ENCODE measurements around the gene KLF13.

DNA sequence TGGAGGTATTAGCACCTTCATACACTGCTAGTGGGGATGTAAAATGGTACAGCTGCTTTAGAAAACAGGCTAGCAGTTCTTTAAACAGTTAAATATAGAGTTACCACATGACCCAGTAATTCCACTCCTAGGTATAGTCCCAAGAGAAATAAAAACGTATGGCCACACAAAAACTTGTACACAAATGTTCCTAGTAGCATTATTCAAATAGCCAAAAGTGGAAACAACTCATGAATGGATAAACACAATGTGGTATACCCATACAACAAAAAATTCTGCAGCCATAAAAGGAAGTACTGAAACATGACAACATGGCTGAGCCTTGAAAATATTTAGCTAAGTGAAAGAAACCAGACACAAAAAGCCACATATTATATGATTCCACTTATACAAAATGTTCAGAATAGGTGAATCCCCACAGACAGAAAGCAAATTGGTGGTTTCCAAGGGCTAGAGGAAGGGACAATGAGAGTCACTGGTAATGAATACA lies 40.8 kb upstream of the KLF13 start:
- no peak for TF ChIP-seq POLR2A (IDR thresholded peaks at IDR 0.05)
- TF ChIP-seq, protein P1, sequence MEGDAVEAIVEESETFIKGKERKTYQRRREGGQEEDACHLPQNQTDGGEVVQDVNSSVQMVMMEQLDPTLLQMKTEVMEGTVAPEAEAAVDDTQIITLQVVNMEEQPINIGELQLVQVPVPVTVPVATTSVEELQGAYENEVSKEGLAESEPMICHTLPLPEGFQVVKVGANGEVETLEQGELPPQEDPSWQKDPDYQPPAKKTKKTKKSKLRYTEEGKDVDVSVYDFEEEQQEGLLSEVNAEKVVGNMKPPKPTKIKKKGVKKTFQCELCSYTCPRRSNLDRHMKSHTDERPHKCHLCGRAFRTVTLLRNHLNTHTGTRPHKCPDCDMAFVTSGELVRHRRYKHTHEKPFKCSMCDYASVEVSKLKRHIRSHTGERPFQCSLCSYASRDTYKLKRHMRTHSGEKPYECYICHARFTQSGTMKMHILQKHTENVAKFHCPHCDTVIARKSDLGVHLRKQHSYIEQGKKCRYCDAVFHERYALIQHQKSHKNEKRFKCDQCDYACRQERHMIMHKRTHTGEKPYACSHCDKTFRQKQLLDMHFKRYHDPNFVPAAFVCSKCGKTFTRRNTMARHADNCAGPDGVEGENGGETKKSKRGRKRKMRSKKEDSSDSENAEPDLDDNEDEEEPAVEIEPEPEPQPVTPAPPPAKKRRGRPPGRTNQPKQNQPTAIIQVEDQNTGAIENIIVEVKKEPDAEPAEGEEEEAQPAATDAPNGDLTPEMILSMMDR (IDR thresholded peaks at IDR 0.05) = no peak

All from vagina (tissue), 2 donors.